ENCODE measurements around the gene MAD1L1. TPM values are rescaled to one million over a fixed set of nuclear protein-coding genes. Genes with fewer than 3 reads are reported as not detected.
"Not testable (repeated sequence)": the region's sequence is repeated elsewhere in the genome, so short reads cannot be mapped to it uniquely, and the experiment has no call there.

The MAD1L1 gene
- total and polyA plus RNA-seq, 7 experiments from 2014 or later = 112 to 314 (median 136) TPM

- Mint-ChIP-seq H3K36me3 (peaks cover 16 to 59% (median 22%) of the 10 kb centered on the region in 5 donors), H3K9me3 (peaks cover 0 to 19% (median 0%) of the 10 kb centered on the region in 11 donors), H3K27me3 (peaks cover 0 to 6% (median 0%) of the 10 kb centered on the region in 5 donors), H3K27ac (peak overlapping the region; percentile 32 to 91 (median 75)), H3K4me3 (peak overlapping the region in 1 of 10 donors; percentile 49), H3K4me1 (peaks cover 30 to 60% (median 53%) of the 10 kb centered on the region in 7 donors)
- DNase-seq = no peak
- ChIA-PET POLR2A (no interaction called here), CTCF (no interaction called here)
- ATAC-seq = no peak
- Histone ChIP-seq H3K36me3 (ENCODE audit: control insufficient read depth in 2 of 3, insufficient read depth in 3 of 3, low read length in 3 of 3) (peaks cover 7 to 66% (median 10%) of the 10 kb centered on the region in 3 experiments), H3K9me3 (ENCODE audit: control insufficient read depth in 2 of 3, low read length in 3 of 3) (no peaks in the 10 kb centered on the region), H3K4me1 (ENCODE audit: control insufficient read depth in 2 of 2, insufficient read depth in 2 of 2, low read length in 2 of 2) (peaks cover 12 to 30% of the 10 kb centered on the region in 2 donors), H3K27ac (ENCODE audit: low read depth, low read length) (no peak overlapping the region), H3K4me3 (ENCODE audit: low read length) (no peak overlapping the region), H3K27me3 (ENCODE audit: control insufficient read depth in 2 of 2, insufficient read depth in 2 of 2, low read length in 2 of 2) (no peaks in the 10 kb centered on the region)
- intact Hi-C loops (cut with micrococcal nuclease) = no loop called here
These were observed 301.3 kb downstream of the MAD1L1 start for GRCh38 chr7:1931256-1931950.

DNA sequence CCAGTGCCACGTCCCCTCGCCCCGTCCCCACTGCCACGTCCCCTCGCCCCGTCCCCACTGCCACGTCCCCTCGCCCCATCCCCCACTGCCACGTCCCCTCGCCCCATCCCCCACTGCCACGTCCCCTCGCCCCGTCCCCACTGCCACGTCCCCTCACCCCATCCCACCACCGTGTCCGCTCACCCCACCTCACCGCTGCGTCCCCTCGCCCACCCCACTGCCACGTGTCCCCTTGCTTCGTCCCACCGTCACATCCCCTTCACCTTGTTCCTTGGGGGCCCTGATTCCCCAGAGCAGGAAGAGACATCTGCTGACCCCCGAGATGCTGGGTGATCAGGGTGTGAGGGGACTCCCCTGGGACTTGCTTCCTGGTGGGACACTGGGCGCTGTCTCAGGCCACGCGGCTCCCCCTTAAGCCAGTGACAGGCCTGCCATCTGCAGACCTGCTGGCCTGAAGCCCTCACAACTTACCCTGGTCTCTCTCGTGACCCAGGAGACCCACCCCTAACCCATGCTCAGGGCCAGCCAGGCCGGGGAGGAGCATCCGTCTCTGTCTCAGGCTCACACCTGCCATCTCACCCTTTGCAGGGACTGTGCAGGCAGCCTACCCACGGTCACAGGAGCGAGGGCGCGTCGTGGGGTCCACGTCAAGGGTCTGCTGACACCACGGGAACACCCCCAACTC lies 302.2 kb downstream of the MAD1L1 start:
- intact Hi-C loops (cut with micrococcal nuclease) = no loop called here
- POLR2A ChIA-PET = no interaction called here
- H3K4me1 ChIP-seq (ENCODE audit: control insufficient read depth in 2 of 2, insufficient read depth in 2 of 2, low read length in 2 of 2) = peaks cover 18 to 33% of the 10 kb centered on the region in 2 donors
- no peaks in the 10 kb centered on the region for H3K9me3 ChIP-seq (ENCODE audit: control insufficient read depth in 2 of 3, low read length in 3 of 3)
- ATAC-seq (no peak), DNase-seq (no peak)
- Mint-ChIP-seq H3K4me1 (peaks cover 39 to 62% (median 59%) of the 10 kb centered on the region in 7 donors), H3K27me3 (peaks cover 0 to 6% (median 0%) of the 10 kb centered on the region in 5 donors), H3K9me3 (peaks cover 0 to 19% (median 0%) of the 10 kb centered on the region in 11 donors), H3K36me3 (peaks cover 16 to 60% (median 22%) of the 10 kb centered on the region in 5 donors), H3K27ac (peak overlapping the region in 4 of 9 donors; percentile 48 to 79 (median 64)), H3K4me3 (no peak overlapping the region)
- peaks cover 4 to 57% (median 7%) of the 10 kb centered on the region in 3 experiments for H3K36me3 ChIP-seq (ENCODE audit: control insufficient read depth in 2 of 3, insufficient read depth in 3 of 3, low read length in 3 of 3)
- H3K27ac ChIP-seq (ENCODE audit: low read depth, low read length) = no peak overlapping the region
- CTCF ChIA-PET = no interaction called here
- H3K4me3 ChIP-seq (ENCODE audit: low read length) = no peak overlapping the region
- no peaks in the 10 kb centered on the region for H3K27me3 ChIP-seq (ENCODE audit: control insufficient read depth in 2 of 2, insufficient read depth in 2 of 2, low read length in 2 of 2)

DNA sequence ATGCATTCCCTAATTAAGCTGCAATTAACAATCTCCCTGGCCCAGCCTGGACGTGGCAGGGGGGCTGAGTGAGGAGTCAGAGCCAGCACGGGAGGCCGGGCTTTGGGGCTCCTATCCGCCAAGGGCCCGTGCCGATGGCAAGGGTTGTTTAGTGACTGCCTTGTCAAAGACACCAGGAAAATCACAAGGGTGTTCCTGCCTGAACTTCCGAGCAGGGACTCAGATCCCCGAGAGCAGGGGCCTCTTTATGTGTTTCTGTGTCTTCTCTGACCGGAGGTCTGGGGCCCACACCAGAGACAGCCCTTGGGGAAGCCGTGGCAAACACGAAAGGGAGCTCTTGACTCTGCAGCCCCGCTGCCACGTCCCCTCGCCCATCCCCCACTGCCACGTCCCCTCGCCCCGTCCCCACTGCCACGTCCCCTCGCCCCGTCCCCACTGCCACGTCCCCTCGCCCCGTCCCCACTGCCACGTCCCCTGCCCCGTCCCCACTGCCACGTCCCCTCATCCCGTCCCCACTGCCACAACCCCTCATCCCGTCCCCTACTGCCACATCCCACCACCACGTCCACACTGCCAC lies 303.3 kb downstream of the MAD1L1 start:
- DNase-seq; POLR2A ChIA-PET; ATAC-seq; H3K4me3 ChIP-seq (ENCODE audit: low read length); H3K27me3 Mint-ChIP-seq; H3K27me3 ChIP-seq (ENCODE audit: control insufficient read depth in 2 of 2, insufficient read depth in 2 of 2, low read length in 2 of 2); CTCF ChIA-PET; H3K27ac ChIP-seq (ENCODE audit: low read depth, low read length); H3K9me3 ChIP-seq (ENCODE audit: control insufficient read depth in 2 of 3, low read length in 3 of 3): not testable (repeated sequence)
- Mint-ChIP-seq H3K9me3 (peaks cover 0 to 14% (median 0%) of the 10 kb centered on the region in 11 donors), H3K27ac (peak overlapping the region in 7 of 9 donors; percentile 82 to 99 (median 92)), H3K36me3 (peaks cover 11 to 52% (median 17%) of the 10 kb centered on the region in 5 donors), H3K4me1 (peaks cover 42 to 65% (median 63%) of the 10 kb centered on the region in 7 donors), H3K4me3 (peak overlapping the region in 1 of 10 donors; percentile 21)
- intact Hi-C loops (cut with micrococcal nuclease) = loop anchor here (10.0 kb wide), 4 partner anchors 265 to 425 kb away; partner anchors contain the start of genes EIF3B (in 1 of the 2), MAD1L1 (in 1 of the 2) and PSMG3 (in 1 of the 2)
- Histone ChIP-seq H3K36me3 (ENCODE audit: control insufficient read depth in 2 of 3, insufficient read depth in 3 of 3, low read length in 3 of 3) (peaks cover 4 to 46% (median 7%) of the 10 kb centered on the region in 3 experiments), H3K4me1 (ENCODE audit: control insufficient read depth in 2 of 2, insufficient read depth in 2 of 2, low read length in 2 of 2) (peaks cover 29 to 43% of the 10 kb centered on the region in 2 donors)

GRCh38 chr7:1928645-1929348 lies 303.9 kb downstream of the MAD1L1 start:
- Mint-ChIP-seq H3K4me1 (peaks cover 44 to 67% (median 63%) of the 10 kb centered on the region in 7 donors), H3K9me3 (peaks cover 0 to 12% (median 0%) of the 10 kb centered on the region in 11 donors), H3K4me3 (peak overlapping the region in 5 of 10 donors; percentile 27 to 97 (median 58)), H3K27me3 (peaks cover 0 to 13% (median 0%) of the 10 kb centered on the region in 5 donors), H3K36me3 (peaks cover 7 to 52% (median 16%) of the 10 kb centered on the region in 5 donors), H3K27ac (peak overlapping the region in 8 of 9 donors; percentile 81 to 99 (median 90))
- Histone ChIP-seq H3K36me3 (ENCODE audit: control insufficient read depth in 2 of 3, insufficient read depth in 3 of 3, low read length in 3 of 3) (peaks cover 3 to 40% (median 4%) of the 10 kb centered on the region in 3 experiments), H3K4me1 (ENCODE audit: control insufficient read depth in 2 of 2, insufficient read depth in 2 of 2, low read length in 2 of 2) (peaks cover 30 to 49% of the 10 kb centered on the region in 2 donors), H3K27ac (ENCODE audit: low read depth, low read length) (peak overlapping the region; percentile 63), H3K9me3 (ENCODE audit: control insufficient read depth in 2 of 3, low read length in 3 of 3) (no peaks in the 10 kb centered on the region), H3K4me3 (ENCODE audit: low read length) (no peak overlapping the region), H3K27me3 (ENCODE audit: control insufficient read depth in 2 of 2, insufficient read depth in 2 of 2, low read length in 2 of 2) (no peaks in the 10 kb centered on the region)
- ChIA-PET POLR2A (interaction anchor here (8.3 kb wide), 1 partner anchor 11 kb away, joined by 88 read pairs; no protein-coding TSS in a partner anchor), CTCF (interaction anchor here (0.8 kb wide), 1 partner anchor 171 kb away, joined by 3 read pairs; no protein-coding TSS in a partner anchor)
- ATAC-seq = no peak
- no peak for DNase-seq
- intact Hi-C loops (cut with micrococcal nuclease) = loop anchor here (10.0 kb wide), 4 partner anchors 264 to 426 kb away; partner anchors contain the start of genes EIF3B (in 1 of the 2), MAD1L1 (in 1 of the 2) and PSMG3 (in 1 of the 2)

DNA sequence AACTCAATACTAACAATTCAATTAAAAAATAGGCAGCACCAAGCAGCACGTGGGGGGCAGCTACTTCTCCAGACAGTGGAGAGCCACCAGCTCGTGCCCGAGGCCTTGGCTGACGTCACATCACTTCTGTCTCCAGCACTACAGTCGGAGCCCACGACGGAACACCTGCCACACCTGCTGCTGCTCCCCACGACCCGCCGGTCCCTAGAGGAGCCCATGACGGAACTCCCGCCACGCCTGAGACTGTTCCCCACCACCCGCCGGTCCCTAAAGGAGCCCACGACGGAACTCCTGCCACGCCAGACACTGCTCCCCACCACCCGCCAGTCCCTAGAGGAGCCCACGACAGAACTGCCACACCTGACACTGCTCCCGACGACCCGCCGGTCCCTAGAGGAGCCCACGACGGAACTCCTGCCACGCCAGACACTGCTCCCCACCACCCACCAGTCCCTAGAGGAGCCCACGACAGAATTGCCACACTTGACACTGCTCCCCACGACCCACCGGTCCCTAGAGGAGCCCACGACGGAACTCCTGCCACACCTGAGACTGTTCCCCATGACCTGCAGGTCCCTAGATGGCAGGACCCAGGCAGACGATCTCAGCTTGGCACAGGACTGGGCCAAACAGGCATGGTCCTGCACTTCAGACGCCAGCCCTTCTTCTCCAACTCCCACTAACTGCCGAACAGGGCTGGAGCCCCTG lies 304.7 kb downstream of the MAD1L1 start:
- Histone ChIP-seq H3K9me3 (ENCODE audit: control insufficient read depth in 2 of 3, low read length in 3 of 3) (no peaks in the 10 kb centered on the region), H3K36me3 (ENCODE audit: control insufficient read depth in 2 of 3, insufficient read depth in 3 of 3, low read length in 3 of 3) (peaks cover 0 to 33% (median 4%) of the 10 kb centered on the region in 3 experiments), H3K27ac (ENCODE audit: low read depth, low read length) (peak overlapping the region; percentile 63), H3K27me3 (ENCODE audit: control insufficient read depth in 2 of 2, insufficient read depth in 2 of 2, low read length in 2 of 2) (no peaks in the 10 kb centered on the region), H3K4me1 (ENCODE audit: control insufficient read depth in 2 of 2, insufficient read depth in 2 of 2, low read length in 2 of 2) (peaks cover 30 to 54% of the 10 kb centered on the region in 2 donors), H3K4me3 (ENCODE audit: low read length) (no peak overlapping the region)
- ATAC-seq (no peak), DNase-seq (no peak)
- POLR2A ChIA-PET = interaction anchor here (0.7 to 8.3 kb wide), 2 partner anchors 11 to 109 kb away, joined by 4 to 88 read pairs; no protein-coding TSS in a partner anchor
- Mint-ChIP-seq H3K27me3 (peaks cover 0 to 13% (median 0%) of the 10 kb centered on the region in 5 donors), H3K9me3 (peaks cover 0 to 12% (median 0%) of the 10 kb centered on the region in 11 donors), H3K27ac (peak overlapping the region in 8 of 9 donors; percentile 81 to 99 (median 90)), H3K4me3 (peak overlapping the region in 6 of 10 donors; percentile 27 to 97 (median 62)), H3K36me3 (peaks cover 6 to 49% (median 16%) of the 10 kb centered on the region in 5 donors), H3K4me1 (peaks cover 47 to 73% (median 65%) of the 10 kb centered on the region in 7 donors)
- CTCF ChIA-PET = interaction anchor here (0.8 kb wide), 1 partner anchor 171 kb away, joined by 3 read pairs; no protein-coding TSS in a partner anchor
- intact Hi-C loops (cut with micrococcal nuclease) = loop anchor here (2.0 to 10.0 kb wide), 5 partner anchors 171 to 427 kb away; partner anchors contain the start of genes EIF3B (in 1 of the 2), MAD1L1 (in 1 of the 2) and PSMG3 (in 1 of the 2)
